Right hindlimb (tissue), 1 donor: ENCODE data around the gene CUBN.

Experiments used
- DNase-seq: peaks from one replicate; pipeline ENCODE4 v3.0.0-alpha.2; 2018

CUBN gene

GRCh38 chr10:17006631-17007417 is 122.8 kb downstream of the CUBN start:
- peak; percentile 70 for DNase-seq

GRCh38 chr10:17005621-17006566 is 123.7 kb downstream of the CUBN start:
- DNase-seq = no peak

- DNase-seq = no peak
These were observed 124.7 kb downstream of the CUBN start for GRCh38 chr10:17004801-17005380.

GRCh38 chr10:17003651-17004286 is 125.8 kb downstream of the CUBN start:
- DNase-seq = no peak

GRCh38 chr10:17003151-17003550 is 126.5 kb downstream of the CUBN start:
- no peak for DNase-seq

GRCh38 chr10:17001961-17002749 is 127.5 kb downstream of the CUBN start:
- peak; percentile 85 for DNase-seq

DNA sequence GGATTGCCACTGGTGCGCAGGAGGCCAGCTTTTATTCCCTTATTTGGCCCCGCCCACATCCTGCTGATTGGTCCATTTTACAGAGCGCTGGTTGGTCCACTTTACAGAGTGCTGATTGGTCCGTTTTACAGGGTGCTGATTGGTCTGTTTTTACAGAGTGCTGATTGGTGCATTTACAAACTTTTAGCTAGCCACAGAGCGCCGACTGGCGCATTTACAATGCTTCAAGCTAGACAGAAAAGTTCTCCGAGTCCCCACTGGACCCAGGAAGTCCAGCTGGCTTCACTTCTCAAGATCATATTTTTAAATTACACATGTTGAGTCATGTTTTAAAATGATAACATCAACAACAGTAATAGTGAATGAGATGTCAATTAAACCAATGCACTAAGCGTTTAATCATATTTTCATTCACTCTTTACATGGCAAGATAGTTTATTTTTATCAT is 128.3 kb downstream of the CUBN start:
- DNase-seq = no peak

- peak; percentile 66 for DNase-seq
These were observed 129.8 kb downstream of the CUBN start for GRCh38 chr10:16999665-17000451.

DNA sequence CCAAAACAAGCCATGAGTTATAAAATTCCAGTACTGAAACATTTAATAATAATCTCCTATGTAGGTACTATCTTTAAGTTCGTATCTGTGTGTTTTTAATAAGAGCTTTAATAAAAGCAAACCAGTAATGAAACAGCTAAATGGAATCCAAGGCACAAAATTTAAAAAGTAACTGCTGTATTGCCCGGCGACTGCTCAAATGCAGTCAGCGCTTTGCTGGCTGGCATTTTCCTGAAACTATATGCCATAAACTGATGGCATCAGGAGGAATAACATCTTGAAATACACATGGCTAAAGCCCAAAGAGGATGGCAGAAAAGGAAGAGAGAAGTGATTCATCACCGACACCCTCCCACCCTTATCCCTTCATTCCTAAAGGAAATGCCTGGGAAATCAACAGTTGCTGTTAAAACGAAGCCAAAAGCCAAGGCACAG is 133.1 kb downstream of the CUBN start:
- no peak for DNase-seq

DNA sequence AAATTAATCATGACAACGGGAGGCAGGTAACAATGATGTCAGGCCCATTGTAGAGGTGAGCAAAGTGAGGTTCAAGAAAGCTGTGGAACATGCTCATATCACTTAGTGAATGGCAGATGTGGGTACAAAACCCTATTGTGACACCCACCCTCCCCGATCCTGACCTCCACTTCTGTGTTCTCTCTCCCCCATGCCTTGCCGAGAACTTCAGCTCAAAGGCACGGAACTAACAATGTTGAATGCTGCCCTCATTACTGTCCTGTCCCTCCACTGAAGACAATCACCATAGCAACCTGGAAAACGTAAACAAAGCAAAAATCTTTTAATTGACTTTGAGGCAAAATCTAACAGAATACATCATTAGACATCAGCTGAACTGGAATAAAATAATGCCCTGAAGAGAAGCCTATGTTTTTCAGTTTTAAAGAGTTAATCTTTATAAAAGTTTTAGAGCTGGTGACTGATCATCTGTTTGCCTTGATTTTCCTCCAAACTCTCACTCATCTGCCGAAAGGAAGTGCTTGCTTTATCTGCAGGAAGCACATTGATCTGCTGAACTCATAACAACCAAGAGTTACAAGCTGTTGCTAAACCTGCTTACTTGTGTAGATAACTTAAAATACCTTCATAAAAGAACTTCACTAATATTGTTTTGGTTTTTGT is 133.6 kb downstream of the CUBN start:
- DNase-seq = no peak

GRCh38 chr10:16993186-16993585 is 136.4 kb downstream of the CUBN start:
- no peak for DNase-seq

GRCh38 chr10:16992611-16993119 is 136.9 kb downstream of the CUBN start:
- no peak for DNase-seq

DNA sequence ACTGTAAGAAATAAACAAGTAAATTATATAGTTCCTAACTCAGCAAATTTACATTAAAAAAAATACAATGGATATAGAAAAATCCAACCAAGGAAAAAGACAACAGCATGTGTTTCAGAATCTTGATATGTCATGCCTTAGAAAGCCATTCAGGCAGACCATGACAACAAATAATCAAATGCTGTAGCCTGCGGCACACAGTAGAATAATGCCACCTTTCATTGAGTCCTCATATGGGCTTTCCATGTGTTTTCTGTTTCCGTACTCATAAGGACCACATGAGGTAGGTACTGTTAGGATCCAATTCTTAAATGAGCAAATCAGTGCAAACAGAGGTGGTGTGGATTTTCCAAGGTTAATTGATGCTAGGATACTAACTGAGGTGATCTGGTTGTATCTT is 138.6 kb downstream of the CUBN start:
- no peak for DNase-seq

- no peak for DNase-seq
These were observed 139.8 kb downstream of the CUBN start for GRCh38 chr10:16989826-16990293.

GRCh38 chr10:16988900-16989299 is 140.7 kb downstream of the CUBN start:
- no peak for DNase-seq

DNA sequence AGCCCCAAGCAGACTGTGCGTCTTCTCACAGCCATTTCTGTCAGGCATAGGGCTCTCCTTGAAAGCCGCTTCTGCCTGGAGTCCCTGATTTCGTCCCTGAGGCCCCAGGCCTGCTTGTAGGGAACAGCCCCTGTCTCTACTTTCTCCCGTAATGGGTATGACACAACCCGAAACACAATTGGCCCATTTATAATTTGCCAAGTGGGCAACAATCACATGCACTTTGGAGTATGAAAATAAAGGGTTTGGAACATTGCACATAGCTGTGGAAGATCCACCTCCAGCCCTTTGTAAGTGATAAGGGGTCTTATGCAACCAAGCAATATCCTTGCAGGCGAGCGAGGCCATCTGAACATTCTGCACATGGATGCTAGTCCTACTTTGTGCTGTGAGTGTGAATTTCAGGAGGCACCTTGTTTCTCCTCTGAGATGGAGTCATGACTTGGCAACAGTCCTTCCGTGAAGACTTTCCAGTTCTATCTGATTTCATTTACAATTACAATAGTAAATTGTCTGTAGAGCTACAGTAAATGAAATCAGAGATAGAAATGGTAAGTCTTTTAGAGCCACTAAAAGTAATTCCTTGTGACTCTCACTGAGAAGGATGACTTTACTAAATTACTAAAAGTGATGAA is 141.5 kb downstream of the CUBN start:
- DNase-seq = no peak

- DNase-seq = no peak
These were observed 142.4 kb downstream of the CUBN start for GRCh38 chr10:16987206-16987621.

DNA sequence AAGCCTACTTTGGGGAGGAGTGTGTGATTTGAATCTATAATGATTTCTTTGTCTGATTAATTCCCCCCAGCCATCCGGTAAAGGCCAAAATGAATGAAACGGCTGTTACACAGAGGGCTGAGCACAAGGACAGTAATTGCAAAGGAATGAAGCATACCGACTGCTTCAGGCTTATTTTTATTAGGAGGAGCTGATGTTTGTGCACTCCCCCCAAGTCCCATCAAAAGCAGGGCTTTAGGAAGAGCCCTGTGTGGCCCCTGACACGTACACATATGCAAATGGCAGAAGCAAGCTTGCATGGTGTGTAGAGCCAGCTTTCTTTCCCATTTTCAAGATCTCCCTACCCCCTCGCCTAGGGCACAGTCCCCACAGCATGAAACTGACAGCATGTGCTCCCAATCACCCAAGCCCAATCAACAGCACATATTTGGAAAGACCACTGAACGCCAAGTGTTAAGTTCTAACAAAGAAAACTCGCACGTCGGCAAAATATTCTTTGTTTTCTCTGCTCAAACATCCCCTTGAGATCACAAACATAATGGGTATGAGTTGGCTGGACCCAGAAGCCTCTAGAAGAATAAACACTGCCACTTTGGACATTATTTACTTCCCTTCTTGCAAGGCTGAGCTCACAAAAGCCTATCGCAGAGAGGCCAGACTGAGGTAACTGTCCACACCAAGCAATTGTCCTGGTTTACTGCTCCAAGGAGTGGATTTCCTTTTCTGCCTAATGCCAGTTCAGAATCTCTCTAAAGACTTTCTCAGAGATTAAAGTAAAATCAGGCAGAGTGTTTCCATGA is 143.0 kb downstream of the CUBN start:
- DNase-seq = no peak

DNA sequence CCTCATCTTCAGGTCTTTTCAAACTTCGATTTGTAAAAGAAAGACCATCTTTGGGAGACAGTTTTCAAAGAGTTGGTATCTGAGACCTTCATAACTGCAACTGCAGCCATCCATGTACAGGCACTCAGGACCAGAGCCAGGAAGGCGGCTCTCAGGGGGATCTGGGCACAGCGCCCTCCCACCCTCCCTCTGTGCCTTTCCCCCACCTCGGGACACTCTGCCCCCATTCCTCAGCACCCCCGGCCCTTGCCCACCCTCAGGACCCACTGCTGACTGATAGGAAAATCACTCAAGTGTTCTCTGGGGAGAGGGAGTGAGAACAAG is 143.6 kb downstream of the CUBN start:
- no peak for DNase-seq
